HEK293 (cell line): Measurements from ENCODE around the gene GSG1L.

Experiments
- CTCF ChIP-seq: fragments of 450-650 bp; formaldehyde crosslinking; IDR thresholded peaks from 2 replicates; pipeline ENCODE4 v1.5.1; 2016; ENCODE audit warnings: missing biosample characterization, missing genetic modification characterization
- ZNF140 ChIP-seq: fragments of 450-650 bp; formaldehyde crosslinking; IDR thresholded peaks from 2 replicates; pipeline ENCODE4 v1.5.1; 2016; ENCODE audit warnings: missing biosample characterization, missing genetic modification characterization

- no peak for TF ChIP-seq CTCF (tag by site-specific recombination)
- no peak for TF ChIP-seq ZNF140 (tag by site-specific recombination)
These were observed 53.7 kb downstream of the GSG1L start for GRCh38 chr16:28009586-28010373.
